Kidney (tissue), 14 donors: ENCODE measurements around the gene TBPL2. TPM values are rescaled to one million over a fixed set of nuclear protein-coding genes. Genes with fewer than 3 reads are reported as not detected.
"Not testable (repeated sequence)": the region's sequence is repeated elsewhere in the genome, so short reads cannot be mapped to it uniquely, and the experiment has no call there.

Experiments
- DNase-seq, 5 donors: peaks; one replicate each; pipeline ENCODE4 v3.0.0-alpha.2; 2013 to 2020
- FAIRE-seq: peaks from 2 replicates; lab custom pipeline; 2012; peaks lifted over from hg19 to GRCh38; lab: Jason Lieb, UNC
- H3K27ac ChIP-seq, 2 donors: one replicate each; pipeline ENCODE4 v1.7.0; 2013; ENCODE audit warnings: low read depth in 2 of 2, low read length in 2 of 2, inconsistent platforms in 1 of 2
- H3K27me3 ChIP-seq: one replicate; pipeline ENCODE4 v1.7.1; 2013; ENCODE audit warnings: low read length, inconsistent platforms; ENCODE audit not compliant: control insufficient read depth, insufficient read depth
- H3K36me3 ChIP-seq, 3 donors: one replicate each; pipeline versions ENCODE4 v1.7.0 to v1.7.1; 2013; ENCODE audit warnings: low read length in 3 of 3, control low read depth in 1 of 3, inconsistent platforms in 1 of 3; ENCODE audit not compliant: insufficient read depth in 3 of 3, control insufficient read depth in 2 of 3
- H3K4me1 ChIP-seq, 3 donors: one replicate each; pipeline versions ENCODE4 v1.7.0 to v1.7.1; 2013; ENCODE audit warnings: low read length in 3 of 3, inconsistent platforms in 1 of 3, low read depth in 1 of 3; ENCODE audit not compliant: control insufficient read depth in 2 of 3, insufficient read depth in 2 of 3
- H3K4me3 ChIP-seq, 3 donors: one replicate each; pipeline versions ENCODE4 v1.7.0 to v1.8.1; 2013; ENCODE audit warnings: low read length in 3 of 3, control low read depth in 1 of 3, inconsistent platforms in 1 of 3
- H3K9ac ChIP-seq, 3 donors: one replicate each; pipeline versions ENCODE4 v1.7.0 to v1.7.1; 2013; ENCODE audit warnings: low read length in 3 of 3, control low read depth in 1 of 3, inconsistent platforms in 1 of 3
- H3K9me3 ChIP-seq, 3 donors: one replicate each; pipeline versions ENCODE4 v1.7.0 to v1.7.1; 2013; ENCODE audit warnings: low read length in 3 of 3, control low read depth in 1 of 3, inconsistent platforms in 1 of 3; ENCODE audit not compliant: control insufficient read depth in 2 of 3, insufficient read depth in 1 of 3
- intact Hi-C: fragments of 100-400 bp; cut with DNase I; formaldehyde crosslinking; loops from one replicate; pipeline ENCODE4 v1.11.1; 2022
- polyA plus RNA-seq: library from polyadenylated mRNA; stranded (reverse); fragments of 350-450 nt; fragmentation: Illumina TruSeq; extraction: RNeasy Lipid Tissue Mini Kit (QIAGEN cat#74804); gene quantifications from one replicate; pipeline ENCODE4 v1.2.3, GENCODE V29; 2014; ENCODE audit warnings: low read depth, low replicate concordance; ENCODE audit not compliant: insufficient read depth
- total RNA-seq: library from RNA; stranded (reverse); fragmentation: NEBNext Ultra II Directional; extraction: Animal tissue kit (Norgen Biotek cat#: 25700); gene quantifications from one replicate; pipeline ENCODE4 v1.2.1, GENCODE V29; 2021
- TF ChIP-seq, protein P1 (sequence below): IDR thresholded peaks from 3 replicates; pipeline ENCODE4 v1.5.1; 2012; ENCODE audit warnings: mild to moderate bottlenecking, moderate library complexity, borderline replicate concordance; ENCODE audit not compliant: insufficient read depth; ENCODE audit errors: extremely low read depth
- donor health status: control.
- donor health status: control.
- donor health status: control.
- donor health status: control.
- donor health status: control.
- donor health status: DM: yes; HTN: yes; CAD: no.
- donor health status: Normal renal cell carcinoma (clear cell type).

Gene TBPL2
- total and polyA plus RNA-seq, 2 donors from 2014 or later, result not detected

- TF ChIP-seq, protein P1, sequence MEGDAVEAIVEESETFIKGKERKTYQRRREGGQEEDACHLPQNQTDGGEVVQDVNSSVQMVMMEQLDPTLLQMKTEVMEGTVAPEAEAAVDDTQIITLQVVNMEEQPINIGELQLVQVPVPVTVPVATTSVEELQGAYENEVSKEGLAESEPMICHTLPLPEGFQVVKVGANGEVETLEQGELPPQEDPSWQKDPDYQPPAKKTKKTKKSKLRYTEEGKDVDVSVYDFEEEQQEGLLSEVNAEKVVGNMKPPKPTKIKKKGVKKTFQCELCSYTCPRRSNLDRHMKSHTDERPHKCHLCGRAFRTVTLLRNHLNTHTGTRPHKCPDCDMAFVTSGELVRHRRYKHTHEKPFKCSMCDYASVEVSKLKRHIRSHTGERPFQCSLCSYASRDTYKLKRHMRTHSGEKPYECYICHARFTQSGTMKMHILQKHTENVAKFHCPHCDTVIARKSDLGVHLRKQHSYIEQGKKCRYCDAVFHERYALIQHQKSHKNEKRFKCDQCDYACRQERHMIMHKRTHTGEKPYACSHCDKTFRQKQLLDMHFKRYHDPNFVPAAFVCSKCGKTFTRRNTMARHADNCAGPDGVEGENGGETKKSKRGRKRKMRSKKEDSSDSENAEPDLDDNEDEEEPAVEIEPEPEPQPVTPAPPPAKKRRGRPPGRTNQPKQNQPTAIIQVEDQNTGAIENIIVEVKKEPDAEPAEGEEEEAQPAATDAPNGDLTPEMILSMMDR, result no peak
- H3K27ac ChIP-seq, result no peak overlapping the region
- FAIRE-seq, result no peak
- H3K4me3 ChIP-seq, result no peak overlapping the region
- no peaks in the 10 kb centered on the region for H3K9me3 ChIP-seq
- no peak overlapping the region for H3K9ac ChIP-seq
- H3K27me3 ChIP-seq, result no peaks in the 10 kb centered on the region
- H3K36me3 ChIP-seq, result peaks cover 4 to 29% (median 11%) of the 10 kb centered on the region in 3 donors
- H3K4me1 ChIP-seq, result no peaks in the 10 kb centered on the region
- no peak for DNase-seq
- intact Hi-C loops, result no loop called here
Measured at GRCh38 chr14:55383541-55384140, 56.8 kb downstream of the TBPL2 start.

DNA sequence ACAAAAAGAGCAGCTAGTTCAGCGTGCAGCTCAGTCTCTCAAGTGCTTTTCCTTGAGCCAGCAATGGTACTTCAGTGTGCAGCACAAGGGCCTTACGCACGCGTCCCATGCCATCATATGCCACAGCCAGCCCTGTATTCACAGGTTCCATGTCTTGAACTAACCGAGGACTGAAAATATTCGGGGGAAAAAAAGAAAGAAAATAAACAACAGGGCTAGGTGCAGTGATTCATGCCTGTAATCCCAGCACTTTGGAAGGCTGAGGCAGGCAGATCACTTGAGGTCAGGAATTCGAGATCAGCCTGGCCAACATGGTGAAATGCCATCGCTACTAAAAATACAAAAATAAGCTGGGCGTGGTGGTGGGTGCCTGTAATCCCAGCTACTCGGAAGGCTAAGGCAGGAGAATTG lies 57.4 kb downstream of the TBPL2 start:
- H3K9me3 ChIP-seq, H3K9ac ChIP-seq, H3K4me1 ChIP-seq, FAIRE-seq, H3K4me3 ChIP-seq, DNase-seq, intact Hi-C loops, H3K27ac ChIP-seq, H3K27me3 ChIP-seq: not testable (repeated sequence)
- H3K36me3 ChIP-seq, result peaks cover 4 to 28% (median 11%) of the 10 kb centered on the region in 3 donors

GRCh38 chr14:55382483-55382882 lies 57.9 kb downstream of the TBPL2 start:
- Histone ChIP-seq H3K9me3 (no peaks in the 10 kb centered on the region), H3K36me3 (peaks cover 4 to 30% (median 13%) of the 10 kb centered on the region in 3 donors), H3K9ac (no peak overlapping the region), H3K27me3 (no peaks in the 10 kb centered on the region), H3K4me1 (no peaks in the 10 kb centered on the region), H3K4me3 (no peak overlapping the region), H3K27ac (no peak overlapping the region)
- intact Hi-C loops, result no loop called here
- TF ChIP-seq, protein P1, result no peak
- FAIRE-seq (no peak), DNase-seq (no peak)

DNA sequence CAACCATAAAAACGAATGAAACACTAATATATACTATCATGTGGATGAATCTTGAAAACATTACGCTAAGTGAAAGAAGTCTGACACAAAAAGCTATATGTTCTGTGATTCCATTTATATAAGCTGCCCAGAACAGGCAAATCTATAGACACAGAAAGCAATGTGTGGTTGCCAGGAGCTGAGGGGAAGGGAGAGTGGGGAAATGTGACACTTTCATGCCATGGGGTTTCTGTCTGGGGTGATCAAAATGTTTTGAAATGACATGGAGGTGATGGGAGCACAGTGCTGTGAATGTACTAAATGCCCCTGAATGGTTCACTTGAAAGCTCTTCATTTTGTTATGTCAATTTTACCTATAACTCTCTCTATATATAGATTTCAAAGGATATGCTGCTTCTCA lies 58.9 kb downstream of the TBPL2 start:
- Histone ChIP-seq H3K4me3 (no peak overlapping the region), H3K9ac (no peak overlapping the region), H3K36me3 (peaks cover 4 to 33% (median 19%) of the 10 kb centered on the region in 3 donors), H3K4me1 (no peaks in the 10 kb centered on the region), H3K27me3 (no peaks in the 10 kb centered on the region), H3K9me3 (no peaks in the 10 kb centered on the region), H3K27ac (no peak overlapping the region)
- FAIRE-seq (no peak), DNase-seq (no peak)
- intact Hi-C loops, result no loop called here
- TF ChIP-seq, protein P1, result no peak
